ENCODE data around the gene APOL1. TPM values are rescaled to one million over a fixed set of nuclear protein-coding genes. Genes with fewer than 3 reads are reported as not detected.

Gene APOL1
- total RNA-seq, 2 donors from 2014 or later = 19.6 to 22.9 TPM

DNA sequence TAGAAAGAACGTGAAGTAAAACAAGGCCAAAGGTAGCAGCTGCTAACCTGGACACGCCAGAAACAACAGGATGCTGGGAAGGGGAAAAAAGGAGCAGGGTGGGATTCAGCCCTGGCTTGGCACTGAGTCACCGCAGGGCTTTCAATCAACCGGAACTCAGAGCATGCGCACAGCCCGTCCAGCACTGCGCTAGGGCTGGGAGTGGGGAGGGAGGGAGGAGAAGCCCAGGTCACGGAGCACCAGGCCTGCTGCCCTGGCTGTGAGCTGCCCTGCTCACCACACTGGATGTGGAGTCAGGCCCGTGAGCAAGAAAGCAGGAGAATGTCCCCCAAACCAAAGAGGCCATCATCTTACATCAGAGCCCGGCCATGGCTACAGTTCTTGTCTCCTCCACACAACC is 51.5 kb downstream of the APOL1 start:
- Histone ChIP-seq H3K36me3 (peaks cover 48 to 78% of the 10 kb centered on the region in 2 donors), H3K27ac (no peak overlapping the region), H3K9me3 (no peaks in the 10 kb centered on the region), H3K27me3 (replicated peaks; ENCODE audit: insufficient read depth) (no peaks in the 10 kb centered on the region), H3K4me1 (replicated peaks) (peaks cover 11% of the 10 kb centered on the region), H3K4me3 (no peak overlapping the region)
- DNase-seq (ENCODE audit: low spot score) = no peak
- TF ChIP-seq CTCF (IDR thresholded peaks at IDR 0.05) (no peak), POLR2AphosphoS5 (IDR thresholded peaks at IDR 0.05) (no peak), POLR2A (IDR thresholded peaks at IDR 0.05) (no peak)
- intact Hi-C loops (cut with DNase I) = no loop called here
- 70% methylated on average over 10 of the region's 10 CpGs for WGBS

- Histone ChIP-seq H3K27ac (no peak overlapping the region), H3K36me3 (peaks cover 42 to 69% of the 10 kb centered on the region in 2 donors), H3K9me3 (no peaks in the 10 kb centered on the region), H3K4me1 (replicated peaks) (peaks cover 11% of the 10 kb centered on the region), H3K27me3 (replicated peaks; ENCODE audit: insufficient read depth) (no peaks in the 10 kb centered on the region), H3K4me3 (no peak overlapping the region)
- 90% methylated on average over 19 of the region's 19 CpGs for WGBS
- no peak for DNase-seq (ENCODE audit: low spot score)
- no peak for TF ChIP-seq POLR2AphosphoS5 (IDR thresholded peaks at IDR 0.05)
- no peak for TF ChIP-seq POLR2A (IDR thresholded peaks at IDR 0.05)
- no peak for TF ChIP-seq CTCF (IDR thresholded peaks at IDR 0.05)
- intact Hi-C loops (cut with DNase I) = no loop called here
Measured at GRCh38 chr22:36305813-36306212, 52.9 kb downstream of the APOL1 start.

DNA sequence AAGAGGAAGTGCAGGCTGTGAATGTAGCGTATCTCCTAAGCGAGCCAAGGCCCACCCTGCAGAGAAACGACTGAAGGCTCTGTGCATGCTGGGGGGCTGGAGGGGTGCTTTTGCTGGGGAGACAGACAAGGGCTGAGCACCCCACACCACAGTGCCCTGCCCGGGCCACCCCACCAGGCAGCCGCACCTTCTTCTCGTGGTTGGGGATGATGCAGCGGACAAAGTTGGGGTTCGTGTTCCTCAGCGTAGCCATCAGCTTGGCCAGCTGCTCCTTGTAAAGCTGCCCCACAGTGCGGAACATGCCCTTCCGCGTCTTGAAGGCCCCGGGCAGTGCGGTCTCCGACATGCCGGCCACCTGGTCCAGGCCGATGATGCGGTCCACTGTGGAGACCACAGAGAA is 53.3 kb downstream of the APOL1 start:
- Histone ChIP-seq H3K36me3 (peaks cover 44 to 67% of the 10 kb centered on the region in 2 donors), H3K9me3 (no peaks in the 10 kb centered on the region), H3K4me3 (no peak overlapping the region), H3K27ac (no peak overlapping the region), H3K27me3 (replicated peaks; ENCODE audit: insufficient read depth) (no peaks in the 10 kb centered on the region), H3K4me1 (replicated peaks) (peaks cover 11% of the 10 kb centered on the region)
- intact Hi-C loops (cut with DNase I) = no loop called here
- no peak for DNase-seq (ENCODE audit: low spot score)
- 85% methylated on average over 18 of the region's 18 CpGs for WGBS
- TF ChIP-seq POLR2A (IDR thresholded peaks at IDR 0.05) (no peak), CTCF (IDR thresholded peaks at IDR 0.05) (no peak), POLR2AphosphoS5 (IDR thresholded peaks at IDR 0.05) (no peak)

DNA sequence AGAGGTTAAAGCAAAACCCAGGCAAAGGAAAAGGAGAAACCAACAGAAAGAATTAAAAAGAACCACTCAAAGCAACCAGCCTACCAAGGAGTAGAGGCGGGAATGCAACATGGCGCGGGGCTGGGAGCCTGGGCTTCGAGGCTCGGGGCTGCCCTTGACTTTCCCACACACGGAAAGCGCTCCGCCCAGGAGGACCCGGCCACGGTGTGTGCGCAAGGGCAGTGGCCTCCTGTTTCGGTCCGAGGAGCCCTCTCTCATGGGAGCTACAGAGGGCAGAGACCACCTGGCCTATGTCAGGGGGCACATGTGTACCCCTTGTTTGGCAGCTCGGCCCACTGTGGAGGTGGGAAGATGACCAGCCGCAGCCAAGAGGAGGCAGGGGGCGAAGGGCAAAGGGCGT is 55.9 kb downstream of the APOL1 start:
- WGBS = 82% methylated on average over 17 of the region's 17 CpGs

GRCh38 chr22:36311386-36312085 is 58.6 kb downstream of the APOL1 start:
- Histone ChIP-seq H3K4me3 (no peak overlapping the region), H3K9me3 (no peaks in the 10 kb centered on the region), H3K27me3 (replicated peaks; ENCODE audit: insufficient read depth) (no peaks in the 10 kb centered on the region), H3K4me1 (replicated peaks) (no peaks in the 10 kb centered on the region), H3K36me3 (peaks cover 25 to 55% of the 10 kb centered on the region in 2 donors), H3K27ac (no peak overlapping the region)
- no peak for DNase-seq (ENCODE audit: low spot score)
- 80% methylated on average over 18 of the region's 18 CpGs for WGBS
- intact Hi-C loops (cut with DNase I) = no loop called here
- TF ChIP-seq POLR2A (IDR thresholded peaks at IDR 0.05) = no peak

More for the DNA sequence above, 55.9 kb downstream of the APOL1 start:
- Histone ChIP-seq H3K9me3 (no peaks in the 10 kb centered on the region), H3K27me3 (replicated peaks; ENCODE audit: insufficient read depth) (no peaks in the 10 kb centered on the region), H3K4me3 (no peak overlapping the region), H3K36me3 (peaks cover 42 to 70% of the 10 kb centered on the region in 2 donors), H3K27ac (no peak overlapping the region), H3K4me1 (replicated peaks) (no peaks in the 10 kb centered on the region)
- DNase-seq (ENCODE audit: low spot score) = no peak
- intact Hi-C loops (cut with DNase I) = no loop called here
- TF ChIP-seq POLR2A (IDR thresholded peaks at IDR 0.05) = no peak

- intact Hi-C loops (cut with DNase I) = no loop called here
- H3K27me3 ChIP-seq (replicated peaks; ENCODE audit: insufficient read depth) = no peaks in the 10 kb centered on the region
- H3K36me3 ChIP-seq = peaks cover 33 to 65% of the 10 kb centered on the region in 2 donors
- no peak overlapping the region for H3K4me3 ChIP-seq
- H3K9me3 ChIP-seq = no peaks in the 10 kb centered on the region
- 77% methylated on average over 7 of the region's 7 CpGs for WGBS
- H3K27ac ChIP-seq = no peak overlapping the region
- no peak for TF ChIP-seq CTCF (IDR thresholded peaks at IDR 0.05)
- TF ChIP-seq POLR2A (IDR thresholded peaks at IDR 0.05) = no peak
- no peak for TF ChIP-seq POLR2AphosphoS5 (IDR thresholded peaks at IDR 0.05)
- no peak for DNase-seq (ENCODE audit: low spot score)
- no peaks in the 10 kb centered on the region for H3K4me1 ChIP-seq (replicated peaks)
Measured at GRCh38 chr22:36315325-36315724, 62.4 kb downstream of the APOL1 start.

Data from prostate gland (tissue), 2 donors.